Epithelial cell of proximal tubule (primary cell): ENCODE data around the gene SLX9. TPM values are rescaled to one million over a fixed set of nuclear protein-coding genes. Genes with fewer than 3 reads are reported as not detected.

Experiments used
- DNase-seq: peaks from one replicate; pipeline ENCODE4 v3.0.0-alpha.2; 2011; ENCODE audit warnings: low read depth
- H3K4me3 ChIP-seq: 2 replicates; pipeline ENCODE4 v1.5.1; 2011; ENCODE audit warnings: low read depth, mild to moderate bottlenecking, low read length
- total RNA-seq: library from RNA; depleted of rRNA; stranded (reverse); fragments of >200 nt; gene quantifications from 2 replicates; pipeline ENCODE4 v1.2.3, GENCODE V29; 2015
- TF ChIP-seq, protein P1 (sequence below): conservative IDR thresholded peaks from 2 replicates; pipeline ENCODE4 v1.5.1; 2012; ENCODE audit warnings: low read depth, mild to moderate bottlenecking, low read length

SLX9 gene
- total RNA-seq, 1 donor from 2014 or later = 52.1 TPM

DNA sequence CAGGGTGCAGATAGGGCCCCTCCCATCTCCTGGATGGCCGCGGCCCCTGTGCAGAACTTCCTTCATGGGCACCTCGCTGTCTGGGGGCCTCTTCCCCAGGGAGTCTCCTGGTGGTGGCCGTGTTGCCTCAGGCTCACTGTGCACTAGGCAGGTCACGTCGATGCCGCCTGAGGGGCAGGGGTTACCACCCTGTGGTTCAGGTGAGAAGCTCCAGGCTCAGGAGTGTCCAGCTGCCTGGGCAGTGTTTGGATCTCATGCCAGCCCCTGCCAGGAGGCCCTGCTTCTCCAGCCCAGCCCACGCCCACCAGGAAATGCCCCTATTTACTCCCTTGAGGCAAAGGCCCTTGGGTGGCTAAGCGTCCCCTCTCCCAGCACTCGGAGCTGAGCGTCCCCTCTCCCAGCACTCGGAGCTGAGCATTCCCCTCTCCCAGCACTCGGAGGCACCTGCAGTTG, 21.2 kb upstream of the SLX9 start:
- TF ChIP-seq, protein P1, sequence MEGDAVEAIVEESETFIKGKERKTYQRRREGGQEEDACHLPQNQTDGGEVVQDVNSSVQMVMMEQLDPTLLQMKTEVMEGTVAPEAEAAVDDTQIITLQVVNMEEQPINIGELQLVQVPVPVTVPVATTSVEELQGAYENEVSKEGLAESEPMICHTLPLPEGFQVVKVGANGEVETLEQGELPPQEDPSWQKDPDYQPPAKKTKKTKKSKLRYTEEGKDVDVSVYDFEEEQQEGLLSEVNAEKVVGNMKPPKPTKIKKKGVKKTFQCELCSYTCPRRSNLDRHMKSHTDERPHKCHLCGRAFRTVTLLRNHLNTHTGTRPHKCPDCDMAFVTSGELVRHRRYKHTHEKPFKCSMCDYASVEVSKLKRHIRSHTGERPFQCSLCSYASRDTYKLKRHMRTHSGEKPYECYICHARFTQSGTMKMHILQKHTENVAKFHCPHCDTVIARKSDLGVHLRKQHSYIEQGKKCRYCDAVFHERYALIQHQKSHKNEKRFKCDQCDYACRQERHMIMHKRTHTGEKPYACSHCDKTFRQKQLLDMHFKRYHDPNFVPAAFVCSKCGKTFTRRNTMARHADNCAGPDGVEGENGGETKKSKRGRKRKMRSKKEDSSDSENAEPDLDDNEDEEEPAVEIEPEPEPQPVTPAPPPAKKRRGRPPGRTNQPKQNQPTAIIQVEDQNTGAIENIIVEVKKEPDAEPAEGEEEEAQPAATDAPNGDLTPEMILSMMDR = no peak
- H3K4me3 ChIP-seq = no peak overlapping the region
- no peak for DNase-seq

DNA sequence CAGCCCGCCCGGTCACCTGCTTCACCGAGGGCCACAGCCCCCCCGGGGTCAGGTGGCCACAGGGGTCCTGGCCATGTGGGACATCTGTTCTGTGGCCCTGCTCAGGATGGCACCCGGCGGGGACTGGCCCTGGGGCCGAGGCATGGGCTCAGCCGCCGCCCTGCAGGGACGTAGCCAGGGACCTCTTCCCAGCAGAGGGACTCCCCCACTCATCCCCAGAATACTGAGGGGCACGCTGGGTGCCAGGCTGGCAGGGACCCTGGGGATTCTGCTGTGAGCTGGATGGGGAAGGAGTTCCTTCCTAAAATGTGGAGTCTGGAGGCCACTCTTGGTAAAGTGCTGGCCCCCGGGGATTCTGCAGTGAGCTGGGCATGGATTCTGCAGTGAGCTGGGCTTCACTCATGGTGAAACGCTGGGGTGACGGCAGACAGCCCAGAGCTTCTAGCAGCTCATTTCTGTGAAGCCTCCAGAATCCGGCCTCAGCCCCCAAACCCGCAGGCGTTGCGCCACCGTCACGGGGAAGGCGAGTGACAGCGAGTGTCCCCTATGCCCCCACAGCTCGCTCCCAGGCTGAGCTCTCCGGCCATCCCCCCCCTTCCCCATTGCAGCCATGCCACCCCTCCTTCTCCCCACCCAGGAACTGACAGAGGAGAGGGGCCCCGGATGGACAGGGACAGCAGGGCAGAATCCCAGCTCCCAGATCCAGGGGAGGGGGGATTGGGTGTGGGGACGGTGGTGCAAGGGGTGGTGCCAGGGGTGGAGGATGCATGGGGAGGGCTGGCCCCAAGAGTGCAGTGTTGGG, 20.5 kb upstream of the SLX9 start:
- TF ChIP-seq, protein P1 = no peak

DNA sequence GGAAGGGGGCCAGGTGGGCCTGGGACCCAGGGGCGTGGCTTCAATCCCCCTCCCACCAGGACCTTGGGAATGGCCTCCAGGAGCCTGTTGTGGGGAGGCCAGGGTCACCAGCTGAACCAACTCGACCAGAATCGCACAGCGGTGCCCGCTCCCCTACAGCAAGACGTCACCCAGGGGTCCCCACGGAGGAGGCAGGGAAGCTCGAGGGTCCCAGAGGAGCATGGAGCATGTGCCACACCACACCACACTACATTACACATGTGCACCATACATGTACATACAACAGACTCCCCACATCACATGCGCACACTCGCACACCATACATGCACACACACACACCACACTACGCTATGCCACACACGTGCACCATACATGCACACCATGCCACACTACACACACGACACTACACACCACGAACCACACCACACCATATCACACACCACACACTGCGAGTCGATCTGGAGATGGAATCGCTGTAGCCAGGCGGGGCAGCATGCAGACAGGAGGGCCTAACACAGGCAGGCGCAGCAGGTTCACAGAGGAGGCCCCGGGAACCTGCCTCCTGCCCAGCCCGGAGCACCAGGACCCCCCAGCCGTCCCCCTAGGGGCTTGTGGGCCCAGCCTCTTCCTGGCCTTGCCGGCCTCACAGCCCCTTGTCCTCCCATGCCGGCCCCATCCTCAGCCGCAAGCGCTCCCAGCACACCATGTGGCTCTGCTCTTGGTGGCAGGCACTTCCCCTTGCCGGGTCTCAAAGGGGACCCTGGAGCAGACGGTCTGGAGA, 19.7 kb upstream of the SLX9 start:
- H3K4me3 ChIP-seq = no peak overlapping the region
- DNase-seq = no peak
- TF ChIP-seq, protein P1 = no peak

More for the DNA sequence above, 20.5 kb upstream of the SLX9 start:
- no peak for DNase-seq
- no peak overlapping the region for H3K4me3 ChIP-seq

DNA sequence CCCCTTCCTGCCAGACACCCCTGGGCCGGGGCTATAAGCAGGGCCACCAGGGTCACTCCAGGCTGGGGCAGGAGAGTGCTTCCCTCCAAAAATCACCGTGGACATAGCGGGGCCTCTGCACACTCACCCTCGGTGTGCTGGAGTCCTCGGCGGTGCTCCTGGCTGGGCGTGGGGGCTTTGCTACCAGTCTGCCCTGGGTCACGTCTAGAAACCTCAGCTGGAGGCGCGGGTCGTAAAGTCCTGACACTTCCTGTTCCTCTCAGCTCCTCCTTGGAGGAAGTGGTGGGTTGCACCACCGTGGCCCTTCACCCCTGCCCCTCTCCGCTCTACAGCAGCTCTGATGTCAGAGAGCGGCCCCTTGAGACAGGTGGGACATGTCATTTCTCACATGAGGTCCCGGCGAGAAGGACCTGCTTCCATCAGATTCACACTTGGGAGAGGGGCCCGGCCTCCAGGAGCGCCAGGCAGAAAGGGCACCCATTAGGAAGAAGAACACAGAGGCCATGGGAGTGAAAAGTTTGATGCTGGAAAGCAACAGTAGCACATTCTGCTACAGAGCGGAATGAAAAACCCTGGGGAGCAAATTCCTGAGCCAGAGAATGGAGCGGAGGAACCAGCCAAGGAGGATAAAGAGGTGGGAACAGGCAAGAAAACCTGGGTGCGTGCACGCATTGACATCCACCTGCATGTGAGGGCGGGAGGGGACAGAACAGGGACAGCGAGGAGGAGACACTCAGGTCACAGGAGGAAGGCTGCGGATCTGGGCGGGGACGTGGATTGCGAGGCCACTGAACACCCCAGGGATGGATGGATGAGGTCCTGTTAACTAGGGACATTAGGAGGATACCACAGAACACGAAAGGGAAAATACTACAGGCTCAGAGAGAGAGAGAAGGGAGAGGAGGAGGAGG, 18.9 kb upstream of the SLX9 start, which contains the start of gene ITGB2:
TSS of gene ITGB2 (minus strand) at position 206 of the 911 bp plus-strand sequence. CDS start 10,117 bp downstream, outside the sequence.
- H3K4me3 ChIP-seq = no peak within 1 kb of the TSS
- TF ChIP-seq, protein P1 = no peak
- no peak for DNase-seq

DNA sequence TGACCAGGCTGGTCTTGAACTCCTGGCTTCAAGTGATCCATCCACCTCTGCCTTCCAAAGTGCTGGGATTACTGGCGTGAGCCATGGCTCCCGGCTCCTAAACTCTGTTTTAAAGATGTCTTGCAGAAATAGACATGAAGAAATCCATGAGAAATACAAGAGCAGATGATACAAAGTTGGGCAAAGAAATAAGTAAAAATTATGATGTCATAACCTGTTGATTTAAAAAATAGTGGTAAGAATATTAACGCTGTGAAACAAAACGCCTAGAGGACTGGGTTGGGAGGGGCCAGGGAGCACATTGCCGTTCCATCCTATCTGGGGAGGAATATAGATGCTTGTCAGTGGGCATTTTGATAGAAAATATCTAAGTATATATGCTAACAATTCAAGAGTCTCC, 17.9 kb upstream of the SLX9 start:
- TF ChIP-seq, protein P1 = no peak
- no peak for DNase-seq
- H3K4me3 ChIP-seq = no peak overlapping the region

DNA sequence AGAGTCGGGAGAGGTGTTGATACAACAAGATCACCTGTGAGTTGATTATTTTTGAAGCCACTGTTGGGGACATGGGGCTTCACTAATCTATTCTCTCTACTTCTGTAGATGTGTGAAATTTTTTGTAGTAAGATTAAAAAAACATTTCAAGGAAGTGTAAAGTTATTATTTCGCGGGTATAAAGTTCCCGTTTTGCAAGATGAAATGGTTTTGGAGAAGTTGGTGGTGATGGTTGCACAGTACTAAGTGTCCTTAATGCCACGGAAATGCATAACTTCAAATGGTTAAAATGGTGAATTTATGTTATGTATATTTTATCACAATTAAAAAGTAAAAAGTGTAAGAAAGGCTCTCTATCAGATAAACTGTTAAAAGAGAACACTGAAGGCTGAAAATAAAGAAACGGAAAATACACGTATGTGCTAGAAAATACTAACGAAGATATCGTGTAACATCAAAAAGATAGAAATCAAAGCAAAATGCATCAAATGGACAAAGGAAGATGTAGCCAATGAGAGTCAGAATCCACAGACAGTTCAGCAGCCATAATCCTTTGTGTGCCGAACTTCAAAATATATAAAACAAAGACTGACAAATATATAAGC, 16.2 kb upstream of the SLX9 start:
- H3K4me3 ChIP-seq = no peak overlapping the region
- TF ChIP-seq, protein P1 = no peak
- no peak for DNase-seq
